ENCODE results near the gene LAMP5. TPM values are rescaled to one million over a fixed set of nuclear protein-coding genes. Genes with fewer than 3 reads are reported as not detected.

The LAMP5 gene
- total RNA-seq, 1 donor: 0.84 TPM

DNA sequence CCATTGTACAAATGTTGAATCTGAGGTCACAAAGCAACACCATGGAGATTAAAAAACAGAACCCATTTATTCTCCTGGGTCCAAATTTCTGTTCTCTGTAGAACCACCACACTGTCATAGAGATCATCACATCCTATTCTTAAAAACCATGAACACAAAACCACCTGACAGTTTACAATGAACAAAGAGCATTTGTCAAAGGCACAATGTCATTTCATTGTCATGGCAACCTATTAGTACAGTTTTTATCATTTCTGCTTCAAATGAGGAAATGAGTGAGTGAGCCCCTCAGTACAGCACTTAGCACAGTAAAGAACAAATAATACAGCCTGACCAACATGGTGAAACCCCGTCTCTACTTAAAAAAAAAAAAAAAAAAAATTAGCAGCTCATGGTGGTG, 23.1 kb upstream of the LAMP5 start:
- no peaks in the 10 kb centered on the region for H3K9me3 ChIP-seq (ENCODE audit: low read depth, low read length)
- no peaks in the 10 kb centered on the region for H3K27me3 ChIP-seq (ENCODE audit: insufficient read depth, low read length)
- H3K4me1 ChIP-seq (ENCODE audit: insufficient read depth, low read length): peaks cover 11% of the 10 kb centered on the region
- no peak overlapping the region for H3K4me3 ChIP-seq (ENCODE audit: low read length)

DNA sequence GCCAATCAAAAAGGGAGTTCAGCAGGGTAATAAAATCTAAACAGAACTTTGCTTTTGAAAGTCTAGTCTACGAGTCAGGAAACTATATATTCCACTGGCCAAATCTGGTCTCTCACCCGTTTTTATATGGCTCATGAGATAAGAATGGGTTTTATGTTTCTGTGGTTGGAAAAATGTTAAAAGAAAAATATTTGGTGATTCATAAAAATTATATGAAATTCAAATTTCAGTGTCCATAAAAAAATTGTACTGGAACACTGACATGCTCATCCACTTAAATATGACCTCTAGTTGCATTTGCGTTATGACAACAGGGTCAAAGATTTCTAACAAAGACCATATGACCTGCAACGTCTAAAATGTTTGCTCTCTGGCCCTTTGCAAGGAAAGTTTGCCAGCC, 22.3 kb upstream of the LAMP5 start:
- Histone ChIP-seq H3K4me3 (ENCODE audit: low read length) (no peak overlapping the region), H3K9me3 (ENCODE audit: low read depth, low read length) (no peaks in the 10 kb centered on the region), H3K27me3 (ENCODE audit: insufficient read depth, low read length) (no peaks in the 10 kb centered on the region), H3K4me1 (ENCODE audit: insufficient read depth, low read length) (peaks cover 15% of the 10 kb centered on the region)

GRCh38 chr20:9493803-9494202, 20.6 kb upstream of the LAMP5 start:
- H3K4me3 ChIP-seq (ENCODE audit: low read length): no peak overlapping the region
- no peaks in the 10 kb centered on the region for H3K9me3 ChIP-seq (ENCODE audit: low read depth, low read length)
- peaks cover 19% of the 10 kb centered on the region for H3K4me1 ChIP-seq (ENCODE audit: insufficient read depth, low read length)
- H3K27me3 ChIP-seq (ENCODE audit: insufficient read depth, low read length): no peaks in the 10 kb centered on the region

DNA sequence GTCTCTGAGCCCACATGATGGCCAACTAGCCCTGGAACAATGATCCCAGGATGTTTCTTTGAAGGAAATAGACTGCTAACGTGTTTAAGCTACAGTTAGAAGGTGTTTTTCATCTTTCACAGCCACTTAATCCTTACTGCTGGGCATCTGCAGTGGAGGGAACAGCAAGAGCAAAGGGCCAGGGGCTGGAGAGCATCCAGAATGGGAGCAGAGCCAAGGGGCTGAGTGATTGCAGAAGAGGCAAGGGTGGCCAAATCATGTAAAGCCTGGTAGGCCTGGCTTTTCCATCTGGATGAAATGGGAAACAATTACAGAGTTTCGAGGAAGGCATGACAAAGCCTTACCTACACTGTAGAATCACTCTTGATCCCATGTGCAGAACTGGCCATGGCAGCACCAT, 18.7 kb upstream of the LAMP5 start:
- Histone ChIP-seq H3K4me3 (ENCODE audit: low read length) (no peak overlapping the region), H3K4me1 (ENCODE audit: insufficient read depth, low read length) (peaks cover 37% of the 10 kb centered on the region), H3K9me3 (ENCODE audit: low read depth, low read length) (no peaks in the 10 kb centered on the region), H3K27me3 (ENCODE audit: insufficient read depth, low read length) (no peaks in the 10 kb centered on the region)

GRCh38 chr20:9496155-9496554, 18.2 kb upstream of the LAMP5 start:
- Histone ChIP-seq H3K4me3 (ENCODE audit: low read length) (no peak overlapping the region), H3K4me1 (ENCODE audit: insufficient read depth, low read length) (peaks cover 37% of the 10 kb centered on the region), H3K27me3 (ENCODE audit: insufficient read depth, low read length) (no peaks in the 10 kb centered on the region), H3K9me3 (ENCODE audit: low read depth, low read length) (no peaks in the 10 kb centered on the region)

GRCh38 chr20:9498322-9498721, 16.1 kb upstream of the LAMP5 start:
- no peaks in the 10 kb centered on the region for H3K9me3 ChIP-seq (ENCODE audit: low read depth, low read length)
- no peaks in the 10 kb centered on the region for H3K27me3 ChIP-seq (ENCODE audit: insufficient read depth, low read length)
- no peak overlapping the region for H3K4me3 ChIP-seq (ENCODE audit: low read length)
- peaks cover 42% of the 10 kb centered on the region for H3K4me1 ChIP-seq (ENCODE audit: insufficient read depth, low read length)

DNA sequence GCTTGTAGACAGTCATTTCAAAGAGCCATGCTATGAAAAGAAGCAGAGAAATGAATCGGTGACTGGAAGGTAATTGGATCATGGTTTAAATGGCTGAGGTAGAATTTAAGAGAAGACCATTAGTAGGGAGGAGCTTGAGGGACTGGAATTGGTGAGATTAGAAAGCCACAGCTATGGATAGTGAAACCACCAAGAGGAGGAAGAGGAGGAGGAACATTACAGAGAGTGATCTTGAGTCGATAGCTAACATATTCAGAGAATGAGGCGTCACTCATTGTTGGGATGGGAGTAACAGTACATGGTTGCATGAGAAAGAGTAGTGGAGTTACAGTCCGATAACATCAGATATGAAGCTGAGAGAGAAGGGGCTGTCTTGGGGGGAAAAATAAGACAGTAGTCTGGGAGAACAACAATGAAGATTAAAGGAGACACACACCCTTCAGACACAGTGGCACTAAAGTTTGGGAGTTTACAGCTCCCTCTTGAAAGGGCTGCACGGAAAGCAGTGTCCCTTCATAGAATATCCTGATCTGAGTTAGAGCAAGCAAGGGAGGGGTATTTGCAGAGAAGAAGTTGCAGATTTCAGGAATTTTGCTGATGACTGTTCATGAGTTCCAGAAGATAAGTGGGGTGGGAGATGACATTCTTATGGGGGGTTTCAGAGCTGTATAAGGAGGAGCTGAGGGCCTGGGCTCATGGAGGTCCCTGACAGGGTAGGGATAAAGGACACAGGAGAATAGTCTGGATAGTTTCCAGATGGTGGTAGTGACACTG, 15.1 kb upstream of the LAMP5 start:
- Histone ChIP-seq H3K4me3 (ENCODE audit: low read length) (no peak overlapping the region), H3K27me3 (ENCODE audit: insufficient read depth, low read length) (peaks cover 3% of the 10 kb centered on the region), H3K4me1 (ENCODE audit: insufficient read depth, low read length) (peaks cover 52% of the 10 kb centered on the region)

DNA sequence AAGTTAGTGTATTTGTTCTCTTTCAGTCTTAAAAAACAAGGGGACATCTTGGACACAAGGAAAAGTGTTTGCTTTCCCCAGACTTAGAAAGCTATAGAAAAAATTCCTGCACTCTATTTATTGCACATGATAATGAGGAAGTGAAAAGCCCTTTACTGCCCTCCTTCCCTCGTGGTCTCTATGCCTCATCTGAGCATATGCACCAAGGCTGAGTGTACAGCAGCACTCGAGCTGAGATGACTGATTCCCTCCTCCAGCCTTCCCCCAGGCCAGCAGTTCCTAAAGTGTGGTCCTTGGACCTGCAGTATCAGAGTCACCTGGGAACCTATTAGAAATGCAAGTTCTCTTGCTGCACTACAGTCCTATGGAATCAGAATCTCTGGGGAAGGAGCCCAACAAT, 14.3 kb upstream of the LAMP5 start:
- peaks cover 8% of the 10 kb centered on the region for H3K27me3 ChIP-seq (ENCODE audit: insufficient read depth, low read length)
- H3K4me1 ChIP-seq (ENCODE audit: insufficient read depth, low read length): peaks cover 52% of the 10 kb centered on the region
- H3K9me3 ChIP-seq (ENCODE audit: low read depth, low read length): no peaks in the 10 kb centered on the region
- H3K4me3 ChIP-seq (ENCODE audit: low read length): no peak overlapping the region

More for the DNA sequence above, 15.1 kb upstream of the LAMP5 start:
- H3K9me3 ChIP-seq (ENCODE audit: low read depth, low read length): no peaks in the 10 kb centered on the region

DNA sequence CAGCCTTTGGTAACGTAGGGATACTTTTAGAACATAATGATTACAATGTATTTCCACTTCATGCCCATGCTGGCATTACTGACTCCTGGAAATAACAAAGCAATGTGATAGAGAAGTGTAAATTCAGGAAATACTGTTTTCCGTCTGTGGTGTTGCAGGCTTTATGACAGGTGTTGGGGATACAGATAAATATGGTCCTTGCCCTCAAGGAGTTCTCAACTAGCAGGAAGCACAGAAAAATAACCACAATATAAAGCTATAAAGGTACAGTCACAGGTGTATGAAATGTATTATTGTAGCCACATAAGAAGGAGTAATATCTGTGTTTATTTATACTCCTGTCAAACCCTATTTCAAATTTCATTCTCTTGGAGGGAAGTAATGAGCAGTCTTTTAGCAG, 12.9 kb upstream of the LAMP5 start:
- peaks cover 22% of the 10 kb centered on the region for H3K27me3 ChIP-seq (ENCODE audit: insufficient read depth, low read length)
- peaks cover 49% of the 10 kb centered on the region for H3K4me1 ChIP-seq (ENCODE audit: insufficient read depth, low read length)
- no peaks in the 10 kb centered on the region for H3K9me3 ChIP-seq (ENCODE audit: low read depth, low read length)
- H3K4me3 ChIP-seq (ENCODE audit: low read length): no peak overlapping the region

DNA sequence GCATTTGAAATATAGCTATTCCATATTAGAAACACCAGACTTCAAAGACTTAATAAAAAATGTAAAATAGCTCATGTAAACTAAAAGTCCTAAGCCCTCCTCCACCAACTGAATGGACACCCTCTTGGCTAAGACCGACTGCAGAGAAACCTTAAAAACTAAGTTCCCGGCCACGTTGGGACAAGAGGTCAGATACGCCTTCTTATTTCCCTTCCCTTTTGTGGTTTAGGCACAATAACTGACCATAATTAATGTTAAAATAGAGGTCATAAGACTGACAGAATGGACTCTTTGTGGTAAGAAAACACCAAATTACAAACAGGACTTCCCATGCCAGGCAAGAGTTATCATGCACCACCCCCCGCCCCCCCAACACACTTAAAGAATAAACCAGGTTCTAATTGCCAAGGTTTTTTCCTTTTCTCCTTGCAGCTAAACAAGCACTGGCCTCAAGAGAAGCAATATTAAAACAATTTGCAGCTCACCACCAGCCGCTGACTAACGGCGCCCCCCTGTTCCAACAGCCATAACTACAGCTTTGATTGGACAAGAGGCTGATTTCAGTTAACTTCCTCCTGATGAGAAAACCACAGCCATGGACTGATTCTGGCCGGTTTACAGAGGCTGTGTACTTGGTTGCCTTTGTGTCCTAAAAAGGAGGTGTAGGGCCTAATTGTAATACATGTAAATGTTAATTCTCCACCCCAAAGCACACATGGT, 10.7 kb upstream of the LAMP5 start:
- peaks cover 44% of the 10 kb centered on the region for H3K27me3 ChIP-seq (ENCODE audit: insufficient read depth, low read length)
- peaks cover 60% of the 10 kb centered on the region for H3K4me1 ChIP-seq (ENCODE audit: insufficient read depth, low read length)
- no peak overlapping the region for H3K4me3 ChIP-seq (ENCODE audit: low read length)
- no peaks in the 10 kb centered on the region for H3K9me3 ChIP-seq (ENCODE audit: low read depth, low read length)

DNA sequence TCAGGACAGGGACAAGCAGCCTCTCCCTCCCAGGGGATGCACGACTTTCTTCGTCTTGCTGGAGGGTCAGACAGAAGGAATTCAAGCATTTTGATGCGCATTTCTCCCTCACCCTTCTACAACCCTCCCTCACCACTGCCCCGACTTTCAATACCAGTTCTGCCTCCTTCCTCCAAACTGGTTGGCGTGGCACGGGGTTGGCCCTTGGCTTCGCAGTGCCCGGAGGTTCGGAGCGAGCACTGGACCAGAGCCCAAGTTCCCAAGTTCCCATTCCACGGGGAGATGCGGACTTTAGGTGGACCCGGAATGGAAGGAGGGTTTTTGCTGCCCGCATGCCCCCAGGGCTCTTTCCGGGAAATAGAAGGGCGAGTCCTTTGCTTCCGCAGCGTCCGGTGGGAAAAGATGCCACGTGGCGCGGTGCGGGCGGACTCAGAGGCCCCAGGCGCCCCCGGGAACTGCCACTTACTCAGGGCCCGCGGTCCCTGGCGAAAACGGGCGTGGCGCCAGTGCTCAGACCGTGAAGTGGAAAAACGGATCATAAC, 8.0 kb upstream of the LAMP5 start:
- Histone ChIP-seq H3K4me3 (ENCODE audit: low read length) (no peak overlapping the region), H3K27me3 (ENCODE audit: insufficient read depth, low read length) (peaks cover 71% of the 10 kb centered on the region), H3K9me3 (ENCODE audit: low read depth, low read length) (no peaks in the 10 kb centered on the region), H3K4me1 (ENCODE audit: insufficient read depth, low read length) (peaks cover 50% of the 10 kb centered on the region)

GRCh38 chr20:9506964-9507369, 7.4 kb upstream of the LAMP5 start:
- no peak overlapping the region for H3K4me3 ChIP-seq (ENCODE audit: low read length)
- H3K4me1 ChIP-seq (ENCODE audit: insufficient read depth, low read length): peaks cover 50% of the 10 kb centered on the region
- no peaks in the 10 kb centered on the region for H3K9me3 ChIP-seq (ENCODE audit: low read depth, low read length)
- H3K27me3 ChIP-seq (ENCODE audit: insufficient read depth, low read length): peaks cover 76% of the 10 kb centered on the region

GRCh38 chr20:9507544-9508239, 6.7 kb upstream of the LAMP5 start:
- H3K27me3 ChIP-seq (ENCODE audit: insufficient read depth, low read length): peaks cover 83% of the 10 kb centered on the region
- peaks cover 50% of the 10 kb centered on the region for H3K4me1 ChIP-seq (ENCODE audit: insufficient read depth, low read length)
- no peak overlapping the region for H3K4me3 ChIP-seq (ENCODE audit: low read length)
- no peaks in the 10 kb centered on the region for H3K9me3 ChIP-seq (ENCODE audit: low read depth, low read length)

- peaks cover 46% of the 10 kb centered on the region for H3K4me1 ChIP-seq (ENCODE audit: insufficient read depth, low read length)
- no peak overlapping the region for H3K4me3 ChIP-seq (ENCODE audit: low read length)
- H3K27me3 ChIP-seq (ENCODE audit: insufficient read depth, low read length): peaks cover 87% of the 10 kb centered on the region
- no peaks in the 10 kb centered on the region for H3K9me3 ChIP-seq (ENCODE audit: low read depth, low read length)
Observed at GRCh38 chr20:9508240-9508661, 6.1 kb upstream of the LAMP5 start.

GRCh38 chr20:9508696-9509178, 5.7 kb upstream of the LAMP5 start:
- Histone ChIP-seq H3K9me3 (ENCODE audit: low read depth, low read length) (no peaks in the 10 kb centered on the region), H3K27me3 (ENCODE audit: insufficient read depth, low read length) (peaks cover 92% of the 10 kb centered on the region), H3K4me1 (ENCODE audit: insufficient read depth, low read length) (peaks cover 41% of the 10 kb centered on the region), H3K4me3 (ENCODE audit: low read length) (no peak overlapping the region)
